GM18526 (cell line): Measurements from ENCODE around the gene DDX23.

Experiments used
- POLR2A ChIP-seq: IDR thresholded peaks from 3 replicates; pipeline ENCODE4 v1.6.1; 2011; ENCODE audit not compliant: insufficient read length; ENCODE audit errors: extremely low read depth

Gene DDX23

DNA sequence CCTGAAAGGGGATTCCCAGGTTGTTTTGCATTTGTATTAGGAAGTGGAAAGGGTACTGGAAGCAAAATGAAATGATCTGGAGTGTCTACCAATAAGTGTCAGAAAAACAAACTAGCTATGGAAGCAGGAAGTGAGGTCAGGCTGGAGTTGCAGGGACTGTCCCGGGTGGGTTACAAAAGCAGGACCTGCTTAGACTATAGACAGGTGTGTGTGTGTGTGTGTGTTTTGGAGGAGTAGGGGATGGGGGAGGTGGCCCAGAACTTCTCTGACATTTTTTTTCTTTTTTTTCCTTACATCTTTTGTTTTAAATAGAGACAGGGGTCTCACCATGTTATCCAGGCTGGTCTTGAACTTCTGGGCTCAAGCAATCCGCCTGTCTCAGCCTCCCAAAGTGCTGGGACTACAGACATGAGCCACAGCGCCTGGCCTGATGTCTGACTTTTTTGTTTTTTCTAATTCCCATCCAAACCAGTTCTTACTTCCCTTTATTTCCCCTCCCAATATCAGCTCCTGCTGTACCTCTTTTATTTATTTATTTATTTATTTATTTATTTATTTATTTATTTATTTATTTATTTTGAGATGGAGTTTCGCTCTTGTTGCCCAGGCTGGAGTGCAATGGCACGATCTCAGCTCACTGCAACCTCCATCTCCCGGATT lies 14.2 kb upstream of the DDX23 start:
- TF ChIP-seq POLR2A: no peak

DNA sequence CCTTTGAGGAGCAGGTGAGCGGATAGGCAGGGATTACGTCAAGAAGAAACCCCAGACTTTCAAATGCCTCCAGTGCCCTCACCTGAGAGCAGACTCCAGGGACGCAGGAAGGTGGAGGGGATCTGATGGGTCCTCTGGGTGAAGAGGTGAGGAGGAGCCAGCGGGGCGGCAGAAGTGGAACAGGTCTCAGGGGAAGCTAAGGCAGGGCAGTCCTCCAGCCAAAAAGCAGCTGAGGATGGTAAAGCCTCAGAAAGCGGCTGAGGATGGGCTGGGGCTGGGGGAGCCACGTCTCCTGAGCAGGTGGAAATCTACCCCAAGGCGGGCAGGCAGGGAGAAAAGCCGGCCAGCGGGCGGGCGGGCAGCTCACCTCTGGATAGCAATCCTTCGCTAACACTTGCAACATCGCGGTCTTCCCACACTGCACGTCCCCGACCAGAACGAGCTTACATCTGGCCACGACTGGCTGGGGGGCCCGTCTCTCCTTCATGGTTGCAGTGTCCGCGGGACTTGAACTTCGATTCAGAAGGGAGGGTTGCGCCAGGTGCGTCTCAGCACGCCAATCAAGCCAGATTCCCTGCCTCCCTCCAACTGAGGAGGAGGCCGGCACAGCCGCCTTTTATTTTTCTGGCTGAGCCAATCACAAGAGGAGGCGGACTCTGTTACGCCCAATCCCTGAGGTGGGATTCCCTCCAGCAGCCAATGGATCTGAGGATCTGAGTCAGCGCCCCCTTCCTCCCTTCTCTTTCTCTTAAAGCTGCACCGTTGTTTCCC lies 13.5 kb upstream of the DDX23 start, which contains the start of gene RND1:
RND1 (minus strand) TSS at position 590 of the 771 bp plus-strand sequence; CDS start at position 487, 103 bp downstream.
- peak; percentile 99 for TF ChIP-seq POLR2A

- TF ChIP-seq POLR2A: no peak
Observed at GRCh38 chr12:48863291-48863690, 11.3 kb upstream of the DDX23 start.

GRCh38 chr12:48862760-48863159 lies 10.8 kb upstream of the DDX23 start:
- TF ChIP-seq POLR2A: no peak

GRCh38 chr12:48861111-48861510 lies 9.1 kb upstream of the DDX23 start:
- TF ChIP-seq POLR2A: no peak

DNA sequence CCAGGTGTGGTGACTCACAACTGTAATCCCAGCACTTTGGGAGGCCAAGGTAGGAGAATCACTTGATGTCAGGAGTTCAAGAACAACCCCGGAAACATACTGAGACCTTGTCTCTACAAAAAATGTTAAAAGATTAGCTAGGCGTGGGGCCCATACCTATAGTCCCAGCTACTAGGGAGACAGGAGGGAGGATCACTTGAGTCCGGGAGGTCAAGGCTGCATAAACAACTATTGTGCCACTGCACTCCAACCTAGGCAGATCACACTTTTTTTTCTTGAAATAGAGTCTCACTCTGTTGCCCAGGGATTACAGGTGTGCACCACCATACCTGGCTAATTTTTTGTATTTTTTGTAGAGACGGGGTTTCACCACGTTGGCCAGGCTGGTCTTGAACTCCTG lies 7.6 kb upstream of the DDX23 start:
- TF ChIP-seq POLR2A: no peak

GRCh38 chr12:48858043-48858442 lies 6.1 kb upstream of the DDX23 start:
- TF ChIP-seq POLR2A: no peak

- no peak for TF ChIP-seq POLR2A
Observed at GRCh38 chr12:48857278-48857994, 5.5 kb upstream of the DDX23 start.

- TF ChIP-seq POLR2A: no peak
Observed at GRCh38 chr12:48856379-48856778, 4.4 kb upstream of the DDX23 start.

GRCh38 chr12:48854488-48854887 lies 2.5 kb upstream of the DDX23 start:
- no peak for TF ChIP-seq POLR2A

GRCh38 chr12:48852734-48853688 lies 1.0 kb upstream of the DDX23 start:
- TF ChIP-seq POLR2A: no peak

GRCh38 chr12:48838048-48838447 lies 13.9 kb downstream of the DDX23 start:
- no peak for TF ChIP-seq POLR2A

DNA sequence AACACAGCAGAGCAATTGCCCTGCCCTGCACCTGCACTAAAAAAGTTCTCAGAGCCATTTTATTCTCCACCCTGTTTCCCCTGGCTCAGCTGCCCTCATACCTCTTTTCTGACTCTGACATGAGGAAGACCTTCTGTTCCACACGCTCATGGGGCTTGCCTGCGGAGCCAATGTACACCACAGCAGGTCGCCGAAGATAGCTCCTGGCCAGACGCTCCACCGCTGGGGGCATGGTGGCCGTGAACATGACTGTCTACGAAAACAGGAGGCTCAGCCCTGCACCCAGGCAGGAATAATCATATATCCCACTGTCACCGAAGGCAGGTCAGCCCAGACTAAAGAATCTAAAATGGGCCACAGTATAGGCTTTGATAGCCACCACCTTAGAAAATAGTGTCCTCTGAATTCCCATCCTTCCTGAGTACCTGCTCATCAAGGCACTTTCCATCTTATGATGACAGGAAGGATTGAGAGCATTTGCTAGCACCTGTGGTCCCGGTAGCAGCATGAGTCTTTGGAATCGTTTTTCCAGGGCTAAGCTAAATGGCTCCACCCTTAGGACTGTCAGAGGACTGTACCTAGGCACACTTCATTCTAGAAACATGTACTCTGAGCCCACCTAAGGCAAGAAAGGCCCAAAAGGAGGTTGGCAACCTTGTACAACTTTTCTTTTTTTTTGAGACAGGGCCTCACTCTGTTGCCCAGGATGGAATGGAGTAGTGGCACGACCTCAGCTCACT lies 19.5 kb downstream of the DDX23 start:
- TF ChIP-seq POLR2A: no peak

- no peak for TF ChIP-seq POLR2A
Observed at GRCh38 chr12:48831257-48831656, 20.7 kb downstream of the DDX23 start.

DNA sequence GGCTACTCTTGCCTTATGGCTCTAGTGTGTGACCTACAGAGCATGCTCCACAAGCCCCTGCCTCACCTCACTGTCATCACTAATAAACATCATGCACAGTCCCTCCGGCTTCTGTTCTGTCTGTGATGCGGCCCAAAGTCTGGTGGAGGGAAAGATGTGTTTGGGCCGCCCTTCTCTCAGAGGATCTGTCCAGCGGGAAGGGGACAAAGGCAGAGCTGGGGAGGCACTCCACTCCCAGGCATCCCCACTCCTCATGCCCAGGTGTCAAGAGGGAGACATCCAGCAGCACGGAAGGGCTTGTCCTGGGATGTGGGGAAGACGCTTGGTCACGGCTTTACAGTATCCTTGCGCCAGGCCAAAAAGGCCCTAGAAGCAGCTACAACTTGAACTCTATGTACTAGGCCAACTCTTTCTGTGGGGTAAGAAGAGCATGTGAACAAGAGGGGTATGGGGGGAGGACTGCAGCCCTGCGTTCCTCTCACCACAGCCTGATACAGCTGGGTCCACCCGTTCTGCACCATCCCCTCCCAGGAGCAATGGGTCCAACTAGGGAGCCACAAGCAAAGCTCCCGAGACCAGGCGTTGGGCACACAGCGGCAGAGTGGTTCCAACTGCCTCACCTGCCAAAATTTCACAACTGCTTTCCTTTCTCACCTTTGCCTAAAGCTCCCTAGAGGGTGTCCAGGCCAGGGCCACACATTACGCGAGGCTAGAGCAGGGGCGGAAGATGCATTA lies 23.0 kb downstream of the DDX23 start:
- no peak for TF ChIP-seq POLR2A
